ENCODE measurements around the gene ROR2. TPM values are rescaled to one million over a fixed set of nuclear protein-coding genes. Genes with fewer than 3 reads are reported as not detected.
A peak's percentile ranks its signal among the peaks of the same experiment; 100 is the strongest.

Gene ROR2
- polyA plus RNA-seq, 1 donor, result 17.1 TPM

DNA sequence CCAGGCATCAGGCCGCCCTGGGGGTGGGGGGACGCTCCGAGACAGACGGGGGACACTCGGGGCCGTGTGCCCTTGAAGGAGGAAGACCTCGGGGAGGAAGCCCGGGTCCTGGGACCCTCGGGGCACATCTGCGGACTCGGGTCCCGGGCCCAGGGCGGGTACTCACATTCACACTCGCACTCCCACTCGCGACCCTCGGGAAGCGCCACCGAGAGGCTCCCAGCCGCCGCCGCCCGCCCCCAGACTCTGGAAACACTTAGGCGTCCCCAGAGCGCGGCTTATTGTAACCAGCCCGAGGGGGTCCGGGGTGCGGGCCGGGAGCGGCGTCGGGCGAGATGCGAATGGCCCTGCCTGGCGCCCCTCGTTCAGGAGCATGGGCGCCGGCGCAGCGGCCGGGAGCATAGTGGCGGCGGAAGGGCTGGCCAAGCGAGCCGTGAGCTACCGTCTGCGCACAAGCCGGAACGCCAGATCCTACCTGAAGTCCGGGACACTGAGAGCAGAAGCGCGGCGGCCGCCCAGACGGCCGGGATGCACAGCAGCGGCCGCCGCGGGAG, 559 bp downstream of the ROR2 start:
- DNase-seq, result no peak

DNA sequence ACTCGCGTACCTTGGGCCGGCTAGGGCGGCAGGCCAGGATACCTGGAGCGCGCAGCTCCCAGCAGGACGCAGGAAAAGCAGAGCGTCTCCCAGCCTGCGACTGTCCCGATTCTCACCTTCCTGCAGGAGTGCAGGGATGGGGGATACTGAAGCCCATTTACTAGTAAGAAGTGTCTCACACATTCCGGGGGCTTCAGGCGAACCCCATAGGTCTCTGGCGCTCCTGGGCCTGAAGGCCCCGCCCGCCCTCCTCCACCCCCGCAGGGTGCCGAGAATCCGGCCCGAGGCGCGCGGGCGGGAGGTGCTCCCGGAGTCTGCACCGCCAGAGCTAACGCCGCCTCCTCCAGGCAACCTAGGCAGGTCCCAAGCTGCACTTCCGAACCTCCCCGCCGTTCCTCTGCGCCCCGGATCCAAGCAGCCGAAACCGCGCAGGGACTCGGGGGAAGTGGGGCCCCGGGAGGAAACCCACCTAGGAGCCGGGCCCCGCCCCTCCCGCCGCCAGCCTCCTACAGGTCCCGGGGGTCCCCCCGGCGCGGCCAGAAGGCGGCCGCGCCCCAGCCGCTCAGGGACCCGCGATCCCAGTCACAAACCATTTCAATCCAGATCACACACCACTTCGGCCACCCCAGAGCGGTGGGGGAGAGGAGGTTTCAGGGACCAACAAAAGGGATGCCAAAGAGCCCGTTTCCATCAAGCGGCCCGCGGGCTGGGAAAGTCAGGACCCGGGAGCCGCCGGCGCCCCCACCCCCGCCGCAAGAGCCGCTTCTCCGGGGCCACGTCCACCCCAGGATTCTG, 1.2 kb downstream of the ROR2 start:
- peak; percentile 60 for DNase-seq

DNA sequence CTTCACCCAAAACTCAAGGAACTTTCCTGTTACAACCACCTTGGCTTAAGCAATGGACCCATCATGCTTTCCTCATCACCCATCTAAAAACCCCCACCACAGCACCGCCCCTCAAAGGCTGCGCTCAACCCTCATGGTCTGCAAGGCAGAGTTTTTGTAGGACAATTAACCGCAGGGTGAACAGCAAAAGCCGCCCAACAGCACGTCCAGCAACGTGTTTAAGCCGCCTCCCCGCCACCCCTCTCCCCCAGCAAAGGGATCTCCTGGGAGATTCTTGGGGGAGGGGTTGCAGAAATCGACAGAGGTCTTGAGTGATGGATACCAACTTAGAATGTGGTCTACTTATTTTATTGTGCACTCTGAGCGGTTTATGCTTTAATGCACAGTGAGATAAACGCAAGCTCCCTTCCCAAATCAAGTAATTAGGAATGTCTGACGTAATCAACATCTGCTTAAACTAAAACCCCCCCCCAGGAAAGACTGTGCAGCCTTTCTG, 1.9 kb downstream of the ROR2 start:
- DNase-seq, result peak; percentile 51

DNA sequence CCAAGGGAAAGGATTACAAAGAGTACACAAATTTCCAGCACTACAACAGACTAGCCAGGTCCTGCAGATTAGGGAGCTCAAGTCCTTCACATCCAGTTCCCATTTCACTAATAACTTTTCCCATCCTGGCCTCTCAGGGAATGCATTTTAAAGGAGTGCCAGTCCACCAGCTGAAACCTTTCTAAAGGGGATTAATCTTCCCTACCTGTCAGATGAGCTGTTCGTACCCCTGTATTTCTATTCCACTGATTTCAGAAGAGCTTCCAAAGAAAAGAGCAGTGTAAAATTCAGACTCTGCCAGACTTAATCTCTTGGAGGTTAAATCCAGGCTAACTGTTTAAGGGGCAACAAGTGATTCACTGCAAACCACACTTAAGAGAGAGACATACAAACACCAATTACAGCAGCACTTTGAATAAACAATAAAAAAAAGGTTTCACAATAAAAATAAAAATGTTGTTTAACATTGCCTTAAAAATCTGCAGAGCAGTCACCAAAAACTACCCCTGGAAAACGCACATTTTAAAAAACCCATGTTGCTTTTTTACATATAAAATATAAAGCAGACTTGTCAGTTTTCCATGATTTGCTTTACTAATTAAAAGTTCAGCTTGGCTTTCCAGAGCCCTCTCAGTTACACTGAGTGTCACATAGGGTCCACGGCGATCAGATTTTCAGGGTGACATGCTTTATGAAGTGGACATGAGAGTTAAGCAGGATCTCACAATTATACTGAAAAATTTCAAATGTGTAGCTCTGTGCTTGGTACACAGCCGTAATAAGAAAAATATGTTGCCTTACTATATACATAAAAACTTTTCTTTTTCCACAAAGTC, 3.2 kb downstream of the ROR2 start:
- no peak for DNase-seq

DNA sequence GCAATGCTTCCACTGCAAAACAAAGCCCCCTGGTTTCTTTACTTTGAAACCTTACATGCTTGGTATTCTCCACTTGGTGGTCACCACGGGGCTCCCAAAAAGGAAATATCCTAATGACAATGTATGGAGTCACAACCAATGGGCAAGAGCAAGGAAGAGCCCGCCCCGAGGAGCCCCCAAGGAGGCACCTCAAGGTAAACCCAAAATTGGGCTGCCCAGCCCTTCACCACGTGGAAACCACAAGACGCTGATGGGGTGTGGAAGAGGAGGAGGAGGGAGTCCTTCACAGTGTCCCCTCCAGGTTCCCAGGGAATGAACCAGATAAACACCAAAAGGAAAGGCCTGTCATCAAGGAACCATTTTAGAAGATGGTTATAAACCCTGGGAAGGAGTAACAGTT, 3.8 kb downstream of the ROR2 start:
- no peak for DNase-seq

GRCh38 chr9:91945277-91946085, 4.5 kb downstream of the ROR2 start:
- peak; percentile 77 for DNase-seq

- DNase-seq, result no peak
Observed at GRCh38 chr9:91944711-91945110, 5.3 kb downstream of the ROR2 start.

GRCh38 chr9:91943478-91944470, 6.3 kb downstream of the ROR2 start:
- DNase-seq, result no peak

- no peak for DNase-seq
Observed at GRCh38 chr9:91942201-91942600, 7.8 kb downstream of the ROR2 start.

- no peak for DNase-seq
Observed at GRCh38 chr9:91939978-91940377, 10.1 kb downstream of the ROR2 start.

DNA sequence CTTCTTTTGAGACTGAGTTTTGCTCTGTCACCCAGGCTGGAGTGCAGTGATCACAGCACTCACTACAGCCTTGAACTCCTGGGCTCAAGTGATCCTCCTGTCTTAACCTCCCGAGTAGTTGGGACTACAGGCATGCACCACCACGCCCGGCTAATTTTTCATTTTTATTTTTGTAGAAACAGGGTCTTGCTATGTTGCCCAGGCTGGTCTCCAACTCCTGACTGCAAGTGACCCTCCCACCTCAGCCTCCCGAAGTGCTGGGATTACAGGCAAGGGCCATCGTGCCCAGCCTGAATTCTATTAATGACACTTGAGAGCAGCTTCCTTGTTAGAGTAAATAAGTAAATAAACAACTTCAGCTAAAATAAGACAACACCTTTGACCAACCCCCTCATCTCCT, 12.3 kb downstream of the ROR2 start:
- no peak for DNase-seq

- DNase-seq, result no peak
Observed at GRCh38 chr9:91937056-91937455, 13.0 kb downstream of the ROR2 start.

DNA sequence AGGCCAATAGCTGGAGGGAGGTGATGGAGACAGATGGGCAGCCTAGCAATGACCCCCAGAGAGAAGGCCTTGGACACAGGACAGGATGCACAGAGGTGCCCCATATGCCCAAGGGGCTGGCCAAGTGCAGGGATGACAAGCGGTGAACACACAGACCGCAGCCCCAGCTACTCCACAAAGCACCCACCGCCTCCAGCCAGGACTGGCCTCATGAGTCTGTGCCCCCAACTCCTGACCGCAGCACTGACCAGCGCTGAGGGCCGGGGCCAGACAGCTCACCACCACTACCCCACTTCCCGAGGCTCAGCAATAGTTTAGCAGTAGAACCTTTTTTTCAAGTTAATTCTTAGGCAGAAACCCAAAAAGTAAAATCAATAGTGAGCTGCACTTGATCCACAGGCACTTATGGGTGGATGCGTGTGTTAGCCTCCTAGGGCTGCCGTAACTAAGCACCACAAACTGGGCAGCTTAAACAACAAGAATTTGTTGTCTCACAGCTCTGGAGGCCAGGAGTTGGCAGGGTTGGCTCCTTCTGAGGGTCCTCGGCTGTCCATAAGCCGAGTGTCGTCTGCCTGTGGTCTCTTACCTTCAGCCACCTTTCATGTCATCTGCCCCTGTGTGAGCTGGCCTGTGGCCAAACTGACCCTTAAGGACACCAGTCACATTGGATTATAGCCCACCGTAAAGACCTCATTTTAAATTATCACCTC, 14.1 kb downstream of the ROR2 start:
- no peak for DNase-seq

DNA sequence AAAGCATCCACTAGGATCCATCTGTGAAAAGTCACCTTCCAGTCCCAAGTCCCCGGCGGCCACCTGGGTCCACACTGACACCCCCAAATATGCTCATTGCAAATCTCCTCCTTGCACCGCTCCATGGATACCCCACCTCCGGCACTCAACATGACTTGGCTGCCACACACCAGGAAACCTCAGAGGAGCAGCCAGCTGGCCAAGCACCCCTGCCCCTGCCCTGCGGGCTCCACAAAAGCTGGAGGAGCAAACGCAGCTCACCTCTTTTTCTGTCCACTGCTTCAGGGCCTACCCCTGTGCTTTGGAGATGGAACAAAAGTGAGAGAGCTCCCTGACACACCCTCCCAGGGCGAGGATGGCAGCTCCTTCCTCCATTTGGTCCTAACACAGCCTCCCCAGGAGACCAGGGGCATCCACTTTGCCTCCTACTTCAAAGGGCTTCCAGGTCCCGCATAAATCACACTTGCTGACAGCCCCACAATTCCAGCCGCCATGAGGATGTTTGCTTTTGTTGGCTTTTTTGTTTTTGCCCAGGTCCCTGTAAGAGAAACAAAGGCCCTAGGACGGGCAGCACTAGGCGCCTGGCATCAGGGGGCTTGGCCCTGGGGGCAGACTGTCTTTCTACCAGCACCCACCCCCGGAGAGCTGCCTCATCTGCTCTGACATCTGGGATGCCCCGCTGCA, 14.8 kb downstream of the ROR2 start:
- DNase-seq, result no peak

DNA sequence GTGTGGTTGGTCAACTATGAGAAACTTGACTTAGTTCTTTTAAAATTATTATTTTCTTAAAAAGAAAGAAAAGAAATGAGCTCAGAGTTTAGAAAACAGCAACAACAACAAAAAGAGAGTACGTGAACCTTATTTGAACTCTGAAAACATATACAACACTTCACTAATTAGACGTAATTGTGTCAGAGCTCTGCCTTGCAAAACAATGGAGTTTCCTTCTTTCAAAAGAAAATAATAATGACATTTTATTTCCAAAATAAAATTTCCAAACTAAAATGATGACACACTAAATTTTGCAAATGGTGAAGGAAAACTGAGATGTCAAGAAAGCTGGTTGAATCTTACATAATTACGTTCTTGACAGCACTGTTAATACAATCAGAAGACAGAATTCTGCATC, 15.4 kb downstream of the ROR2 start:
- DNase-seq, result no peak

- DNase-seq, result no peak
Observed at GRCh38 chr9:91933556-91934352, 16.3 kb downstream of the ROR2 start.

DNA sequence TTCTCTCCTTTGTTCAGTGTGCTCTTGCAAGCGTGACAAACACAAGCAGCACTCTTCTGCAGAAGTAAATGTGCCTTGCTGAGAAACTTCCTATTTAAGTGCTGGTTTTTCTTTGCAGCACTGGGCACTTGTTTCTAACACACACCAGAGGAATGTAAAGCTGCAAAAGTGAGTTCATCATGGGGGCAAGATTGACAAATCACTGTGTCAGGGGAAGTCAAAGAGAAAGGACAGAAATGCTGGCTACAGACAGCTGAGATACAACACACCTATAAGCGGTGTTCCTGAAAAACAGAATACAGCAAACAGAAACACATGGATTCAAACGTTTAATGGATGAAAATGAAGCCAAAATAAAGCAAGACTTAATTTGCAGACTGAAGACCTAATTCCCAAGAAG, 19.6 kb downstream of the ROR2 start:
- DNase-seq, result no peak

GRCh38 chr9:91929331-91929730, 20.7 kb downstream of the ROR2 start:
- DNase-seq, result no peak
